Ramos (cell line): ENCODE measurements around the gene TDRD7.

ENCODE experiments used
- in situ Hi-C: fragments of 300-500 bp; cut with MboI; formaldehyde crosslinking; loops from one replicate; pipeline ENCODE4 v1.14.3; 2022; ENCODE audit warnings: low sequenced_read_pairs; ENCODE audit not compliant: unreplicated experiment

Gene TDRD7

DNA sequence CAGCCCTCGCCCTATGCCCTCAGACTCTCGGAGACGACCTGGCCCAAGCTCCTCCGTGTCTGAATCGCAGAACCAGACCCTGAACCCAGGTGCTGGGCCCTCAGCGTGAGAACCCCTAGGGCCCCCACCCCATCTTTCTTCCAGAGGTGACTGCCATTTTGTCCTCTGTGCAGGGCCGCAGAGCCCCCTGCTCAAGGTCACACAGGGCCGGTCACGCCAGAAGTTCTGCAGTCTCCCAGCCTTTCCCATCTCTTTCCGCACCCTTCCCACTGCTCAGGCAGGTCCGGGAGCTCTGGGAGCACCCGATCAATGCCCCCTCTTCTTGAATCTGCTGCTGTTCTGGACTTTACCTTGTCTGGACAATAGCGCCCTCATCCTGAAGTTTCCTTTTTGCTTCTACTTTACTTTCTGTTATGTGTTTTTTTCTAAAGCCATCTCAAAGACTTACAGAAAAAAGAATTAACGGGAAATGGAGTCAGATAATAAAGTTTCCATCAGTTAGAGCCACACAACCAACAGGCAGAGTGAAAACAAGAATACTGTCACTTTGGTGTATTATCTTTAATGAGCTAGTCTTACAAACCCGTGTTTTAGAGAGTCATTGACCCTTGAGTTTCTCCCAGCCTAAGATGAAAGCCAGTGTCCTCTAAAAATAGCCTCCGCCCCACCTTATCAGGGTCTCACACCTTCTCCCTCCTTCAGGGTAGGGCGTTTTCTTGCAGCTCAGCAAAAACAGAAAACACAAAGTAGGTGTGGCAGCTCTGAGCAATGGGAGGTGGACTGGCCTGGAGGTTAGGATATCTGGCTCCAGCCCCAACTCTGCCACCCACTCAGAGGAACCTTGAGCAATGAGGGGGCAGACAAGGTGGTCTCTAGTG lies 91.3 kb downstream of the TDRD7 start:
- in situ Hi-C loops: no loop called here

- in situ Hi-C loops: no loop called here
Observed at GRCh38 chr9:97503862-97504210, 91.9 kb downstream of the TDRD7 start.

DNA sequence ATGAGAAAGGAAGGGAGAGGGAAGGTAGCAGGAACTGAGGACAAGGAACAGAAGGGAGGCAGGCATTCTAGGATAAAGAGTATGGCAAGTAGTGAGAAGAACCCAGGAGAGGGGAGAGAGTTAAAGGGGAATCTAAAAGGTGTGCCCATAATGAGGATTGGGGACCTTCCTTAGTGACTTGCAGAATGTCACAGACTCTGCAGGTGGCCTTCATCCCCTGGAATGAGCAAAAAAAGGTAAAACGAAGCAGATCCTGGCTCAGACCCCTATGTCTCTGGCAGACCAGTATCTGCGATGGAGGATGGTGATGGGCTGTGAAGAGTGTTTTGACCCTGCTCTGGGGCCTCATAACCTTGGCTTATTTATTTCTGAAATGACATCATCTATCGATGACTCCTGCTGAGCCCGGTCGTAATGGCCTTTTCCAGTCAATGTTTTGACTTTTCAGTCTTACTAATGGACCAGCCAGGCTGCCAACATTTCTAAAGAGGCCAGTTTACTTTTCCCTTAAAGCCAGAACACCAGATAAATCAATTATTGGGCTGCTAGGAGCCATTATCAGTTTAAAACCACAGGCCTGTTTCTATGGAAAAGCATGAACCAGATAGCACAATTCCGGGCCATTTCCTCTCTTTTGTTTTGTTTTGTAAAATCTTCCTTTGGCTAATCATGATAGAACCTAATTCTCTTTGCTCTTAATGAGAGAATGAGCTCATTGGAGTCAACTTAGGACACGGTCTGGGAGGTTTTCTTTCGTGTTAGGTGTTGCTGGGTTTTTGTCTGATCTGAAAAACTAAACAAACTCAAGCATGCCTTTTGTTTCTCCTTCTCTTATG lies 92.7 kb downstream of the TDRD7 start:
- in situ Hi-C loops: no loop called here

DNA sequence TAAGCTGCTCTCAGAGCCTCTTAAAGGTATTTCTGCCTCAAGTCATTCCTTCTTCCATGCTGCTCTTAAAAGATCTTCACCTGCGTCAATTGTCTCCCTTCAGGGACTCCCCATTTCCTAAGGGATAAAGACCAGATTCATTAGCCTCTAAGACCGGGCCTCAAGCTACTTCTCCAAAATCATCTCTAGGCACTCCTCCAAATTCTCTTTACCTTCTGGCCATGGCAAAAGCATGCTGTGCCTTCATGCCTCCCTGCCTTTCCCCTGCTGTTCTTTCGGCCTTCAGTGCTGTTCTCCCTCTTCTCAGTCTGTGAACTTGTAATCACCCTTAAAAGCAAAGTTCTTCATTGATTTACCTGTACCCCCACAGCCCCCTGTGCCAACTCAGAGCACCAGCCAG lies 93.9 kb downstream of the TDRD7 start:
- in situ Hi-C loops: no loop called here

GRCh38 chr9:97506306-97506705 lies 94.4 kb downstream of the TDRD7 start:
- in situ Hi-C loops: no loop called here

DNA sequence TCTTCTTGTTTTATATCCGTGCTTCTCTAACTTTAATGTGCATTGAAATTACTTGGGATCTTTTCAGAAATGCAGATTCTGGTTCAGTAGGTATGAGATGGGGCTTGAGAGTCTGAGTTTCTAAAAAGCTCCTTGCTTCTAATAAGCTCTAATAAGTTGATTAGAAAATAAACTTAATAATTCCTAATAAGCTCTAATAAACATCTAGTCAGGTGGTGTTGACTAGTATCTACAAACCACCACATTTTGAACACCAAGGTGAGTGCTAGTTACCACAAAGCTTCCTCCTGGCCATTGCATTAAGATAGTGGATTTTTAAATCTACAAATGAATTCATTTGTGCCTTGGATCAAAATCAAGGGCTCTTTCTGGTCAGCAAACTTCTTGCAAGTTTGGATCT lies 94.9 kb downstream of the TDRD7 start:
- in situ Hi-C loops: no loop called here

DNA sequence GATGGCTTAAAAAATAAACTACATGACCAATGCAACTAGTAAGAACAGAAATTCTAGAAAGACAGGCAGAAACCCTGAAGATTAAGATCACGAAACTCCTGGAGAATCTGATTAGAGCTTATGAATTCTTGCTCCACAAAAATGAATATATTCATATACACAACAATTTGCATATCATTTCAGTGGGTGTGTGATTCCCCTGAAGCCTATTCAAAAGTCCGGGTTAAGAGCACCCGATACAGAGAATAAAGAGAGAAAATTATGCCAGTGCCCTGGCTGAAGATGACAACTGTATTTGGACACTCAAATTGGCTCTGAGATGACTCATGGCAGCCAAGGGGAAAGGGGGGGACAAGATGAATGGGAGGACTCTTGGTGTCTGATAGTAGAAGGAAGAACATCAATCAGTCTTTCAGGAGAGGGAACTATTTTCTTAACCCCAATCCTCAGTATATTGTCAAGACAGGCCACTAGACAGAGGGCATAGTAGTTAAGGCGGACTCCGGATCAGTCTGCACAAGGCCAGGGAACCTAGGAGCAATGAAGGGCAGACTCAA lies 95.6 kb downstream of the TDRD7 start:
- in situ Hi-C loops: no loop called here

DNA sequence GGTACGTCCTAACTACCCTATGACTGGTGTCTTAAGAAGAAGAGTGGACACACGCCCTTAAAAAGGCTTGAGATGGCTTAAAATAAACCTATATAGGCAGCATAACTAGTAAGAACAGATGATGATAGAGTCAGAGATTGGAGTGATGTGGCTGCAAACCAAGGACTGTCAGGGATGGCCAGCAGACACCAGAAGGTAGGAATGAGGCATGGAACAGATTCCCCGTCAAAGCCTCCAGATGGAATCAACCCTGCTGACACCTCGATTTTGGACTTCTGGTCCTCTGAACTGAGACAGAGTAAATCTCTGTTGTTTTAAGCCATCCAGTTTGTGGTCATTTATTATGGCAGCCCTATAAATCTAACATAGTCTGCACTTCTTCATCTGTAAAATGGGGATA lies 97.0 kb downstream of the TDRD7 start:
- in situ Hi-C loops: no loop called here

DNA sequence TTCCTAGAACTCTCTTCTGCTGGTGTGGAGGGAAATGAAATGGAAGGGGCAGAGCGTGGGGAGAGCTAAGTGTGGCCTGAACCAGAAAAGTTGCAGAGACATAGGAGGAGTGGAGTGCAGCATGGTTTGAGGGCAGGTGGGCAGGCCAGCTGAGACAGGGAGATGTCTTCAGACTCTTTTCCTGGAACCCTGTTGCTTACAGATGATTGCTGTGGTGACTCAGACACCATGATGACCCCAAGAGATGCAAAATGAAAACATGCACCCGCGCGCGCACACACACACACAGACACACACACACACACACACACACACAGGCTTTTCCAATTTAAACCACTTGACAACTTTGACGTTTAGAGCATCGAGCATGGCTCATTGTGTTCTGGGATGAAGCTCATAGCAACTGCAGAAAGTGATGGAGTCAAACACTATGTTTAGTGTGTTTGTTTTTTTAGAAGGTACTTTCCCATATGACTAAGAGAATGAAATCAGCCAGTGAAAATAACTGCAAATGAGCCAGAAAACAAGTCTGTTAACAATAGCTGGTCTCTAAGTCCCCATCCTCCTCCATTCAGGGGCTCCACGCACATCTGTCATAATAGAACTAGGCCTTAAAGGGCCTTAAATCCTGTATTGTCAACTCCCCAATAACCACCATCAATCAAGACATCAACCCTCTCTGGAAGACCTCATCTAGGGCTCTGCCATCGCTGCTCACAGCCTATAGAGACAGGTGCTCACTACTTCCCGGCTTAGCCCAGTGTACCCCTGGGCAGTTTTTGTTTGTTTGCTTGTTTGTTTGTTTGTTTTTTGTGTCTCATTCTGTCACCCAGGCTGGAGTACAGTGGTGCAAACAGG lies 99.1 kb downstream of the TDRD7 start:
- in situ Hi-C loops: no loop called here

DNA sequence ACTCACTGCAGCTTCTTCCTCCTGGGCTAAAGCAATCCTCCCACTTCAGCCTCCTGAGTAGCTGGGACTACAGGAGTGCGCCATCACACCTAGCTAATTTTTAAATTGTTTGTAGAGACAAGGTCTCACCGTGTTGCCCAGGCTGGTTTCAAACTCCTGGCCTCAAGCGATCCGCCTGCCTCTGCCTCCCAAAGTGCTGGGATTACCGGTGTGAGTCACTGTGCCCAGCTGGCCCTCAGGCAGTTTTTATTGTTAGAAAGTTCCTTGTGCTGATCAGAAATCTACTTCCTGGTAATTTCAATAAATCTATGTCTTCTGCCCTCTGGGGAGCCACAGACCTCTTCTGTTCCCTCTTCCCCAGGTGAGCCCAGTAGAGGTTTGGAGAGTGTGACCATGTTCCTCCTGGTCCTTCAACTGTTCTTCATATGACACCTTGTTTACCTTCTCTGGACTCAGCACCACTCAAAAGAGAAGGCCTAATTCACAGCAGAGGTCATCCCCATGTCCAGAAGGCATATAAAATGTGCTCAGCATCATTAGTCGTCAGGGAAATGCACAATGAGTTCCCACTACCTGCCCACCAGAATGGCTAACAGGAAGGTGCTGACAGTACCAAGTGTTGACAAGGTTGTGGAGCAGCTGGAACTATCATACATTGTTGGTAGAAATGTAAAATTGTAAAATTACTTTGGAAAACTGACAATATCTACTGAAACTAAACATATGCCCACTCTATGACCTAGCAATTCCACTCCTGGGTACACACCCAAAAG lies 99.9 kb downstream of the TDRD7 start:
- in situ Hi-C loops: no loop called here

- in situ Hi-C loops: no loop called here
Observed at GRCh38 chr9:97512966-97513560, 101.2 kb downstream of the TDRD7 start.

- in situ Hi-C loops: no loop called here
Observed at GRCh38 chr9:97514531-97514930, 102.6 kb downstream of the TDRD7 start.

GRCh38 chr9:97515662-97516061 lies 103.8 kb downstream of the TDRD7 start:
- in situ Hi-C loops: no loop called here

GRCh38 chr9:97516111-97516510 lies 104.2 kb downstream of the TDRD7 start:
- in situ Hi-C loops: no loop called here

DNA sequence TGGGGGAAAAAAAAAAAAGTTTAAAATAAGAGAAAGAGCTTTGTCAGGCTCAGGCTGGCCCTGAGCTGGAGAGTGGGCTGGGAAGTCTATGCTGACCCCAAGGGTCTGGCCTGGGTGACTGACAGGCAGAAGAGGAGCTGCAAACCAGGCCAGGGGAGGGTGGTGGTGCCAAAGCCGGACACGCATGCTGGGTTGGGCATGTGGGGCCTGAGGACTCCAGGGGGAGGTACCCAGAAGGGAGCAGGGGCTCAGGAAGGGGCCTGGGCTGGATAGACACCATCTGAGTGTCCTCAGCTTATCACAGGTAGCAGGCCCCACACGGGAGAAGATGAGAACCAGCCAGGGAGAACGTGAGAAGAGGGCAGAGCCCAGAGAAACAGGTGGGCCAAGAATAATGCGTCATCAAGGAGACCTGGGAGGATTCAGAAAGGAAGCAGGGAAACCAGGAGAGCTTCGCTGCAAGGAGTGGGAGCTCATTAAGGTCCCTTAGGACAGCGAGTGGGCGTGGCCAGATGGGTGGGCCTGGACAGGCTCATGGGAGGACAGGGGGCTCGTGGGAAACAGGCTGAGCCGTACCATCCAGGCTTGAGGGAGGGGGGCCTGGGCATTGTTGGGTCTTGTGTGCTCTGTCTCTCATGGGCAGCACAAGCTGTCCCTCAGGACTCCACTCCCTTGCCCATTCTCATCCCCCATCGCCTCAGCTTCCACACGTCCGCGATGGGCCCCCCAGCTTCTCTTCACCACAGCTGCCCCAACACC lies 105.6 kb downstream of the TDRD7 start:
- in situ Hi-C loops: no loop called here

GRCh38 chr9:97518166-97518908 lies 106.4 kb downstream of the TDRD7 start:
- in situ Hi-C loops: no loop called here

DNA sequence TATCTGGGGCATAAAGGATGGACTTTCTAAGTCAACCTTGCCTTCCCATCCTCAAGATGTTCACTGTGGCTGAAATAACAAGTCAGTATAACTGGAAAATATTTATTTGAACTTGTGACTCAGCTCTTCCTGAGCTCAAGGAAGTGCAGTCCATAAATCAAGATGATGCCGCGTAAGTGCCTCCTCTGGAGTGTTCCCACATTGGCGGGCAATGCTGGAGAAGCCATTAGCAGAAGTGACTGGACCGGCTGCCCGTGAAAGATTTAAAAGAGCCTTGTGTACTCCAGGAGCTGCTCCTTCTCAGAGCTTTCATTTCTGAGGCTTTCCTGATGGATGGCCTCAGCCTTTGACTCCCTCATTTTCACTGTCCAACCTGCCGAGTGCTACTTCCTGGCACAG lies 107.0 kb downstream of the TDRD7 start:
- in situ Hi-C loops: no loop called here

DNA sequence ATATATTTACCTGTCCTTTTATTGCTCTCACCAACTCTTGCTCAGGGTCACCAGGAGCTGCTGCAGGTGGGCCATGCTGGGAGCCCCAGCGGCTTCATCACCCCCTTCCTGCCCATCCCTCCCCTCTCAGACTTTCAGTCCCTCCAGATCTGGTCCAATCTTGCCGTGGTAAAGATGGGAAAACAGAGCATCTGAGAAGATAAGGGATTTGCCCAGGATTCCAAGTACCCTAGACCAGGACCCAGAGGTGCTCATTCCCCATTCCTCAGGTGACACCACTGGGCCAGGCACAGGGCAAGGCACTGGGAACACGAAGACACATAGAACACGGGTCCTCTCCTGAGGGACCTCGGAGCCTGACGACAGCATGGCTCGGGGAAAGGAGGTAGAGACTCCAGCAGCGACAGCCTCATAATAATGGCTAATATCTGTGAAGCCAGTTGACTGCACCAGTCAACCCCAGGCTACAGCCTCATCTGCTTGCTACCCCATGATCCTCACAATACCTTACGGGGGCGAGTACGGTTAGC lies 107.6 kb downstream of the TDRD7 start:
- in situ Hi-C loops: no loop called here
